OCI-M1 (cell line): Measurements from ENCODE around the gene SCGN.

Source experiments
- DNase-seq: peaks from one replicate; lab custom pipeline; 2025; lab: John Stamatoyannopoulos, UW

Gene SCGN

GRCh38 chr6:25730907-25731306, 78.9 kb downstream of the SCGN start:
- no peak for DNase-seq

GRCh38 chr6:25731721-25732120, 79.7 kb downstream of the SCGN start:
- no peak for DNase-seq

- DNase-seq, result no peak
Measured at GRCh38 chr6:25732468-25733198, 80.6 kb downstream of the SCGN start.

- DNase-seq, result no peak
Measured at GRCh38 chr6:25735261-25735660, 83.2 kb downstream of the SCGN start.

- DNase-seq, result no peak
Measured at GRCh38 chr6:25743868-25744267, 91.9 kb downstream of the SCGN start.

GRCh38 chr6:25745836-25746235, 93.8 kb downstream of the SCGN start:
- no peak for DNase-seq

- no peak for DNase-seq
Measured at GRCh38 chr6:25746968-25747367, 95.0 kb downstream of the SCGN start.

GRCh38 chr6:25747477-25747876, 95.5 kb downstream of the SCGN start:
- DNase-seq, result peak; percentile 44

GRCh38 chr6:25748049-25748448, 96.0 kb downstream of the SCGN start:
- no peak for DNase-seq

- peak; percentile 47 for DNase-seq
Measured at GRCh38 chr6:25748601-25749517, 96.8 kb downstream of the SCGN start.

GRCh38 chr6:25749837-25750236, 97.8 kb downstream of the SCGN start:
- peak; percentile 81 for DNase-seq

GRCh38 chr6:25750906-25751305, 98.9 kb downstream of the SCGN start:
- DNase-seq, result no peak
